Skeletal muscle tissue (tissue), 4 donors: ENCODE measurements around the gene RTF1. TPM values are rescaled to one million over a fixed set of nuclear protein-coding genes. Genes with fewer than 3 reads are reported as not detected.
A peak's percentile ranks its signal among the peaks of the same experiment; 100 is the strongest.
"Not testable (repeated sequence)": the region's sequence is repeated elsewhere in the genome, so short reads cannot be mapped to it uniquely, and the experiment has no call there.

Experiments used
- H3K27ac ChIP-seq: one replicate; pipeline ENCODE4 v1.7.0; 2013; ENCODE audit warnings: mild to moderate bottlenecking, low read depth, low read length, inconsistent platforms
- H3K27me3 ChIP-seq, 3 donors: one replicate each; pipeline ENCODE4 v1.7.0; 2013; ENCODE audit warnings: low read length in 3 of 3; ENCODE audit not compliant: control insufficient read depth in 3 of 3, insufficient read depth in 3 of 3
- H3K36me3 ChIP-seq, 3 donors: one replicate each; pipeline ENCODE4 v1.7.0; 2013; ENCODE audit warnings: low read length in 3 of 3; ENCODE audit not compliant: control insufficient read depth in 3 of 3, insufficient read depth in 3 of 3
- H3K4me1 ChIP-seq, 3 donors: one replicate each; pipeline ENCODE4 v1.7.0; 2013; ENCODE audit warnings: low read length in 3 of 3, mild to moderate bottlenecking in 3 of 3; ENCODE audit not compliant: control insufficient read depth in 3 of 3, insufficient read depth in 3 of 3
- H3K4me3 ChIP-seq, 3 donors: one replicate each; pipeline ENCODE4 v1.7.0; 2013; ENCODE audit warnings: low read length in 3 of 3
- H3K9ac ChIP-seq, 3 donors: one replicate each; pipeline ENCODE4 v1.7.0; 2013; ENCODE audit warnings: low read length in 3 of 3, mild to moderate bottlenecking in 3 of 3, moderate library complexity in 2 of 3, low read depth in 1 of 3
- H3K9me3 ChIP-seq, 3 donors: one replicate each; pipeline ENCODE4 v1.7.0; 2013; ENCODE audit warnings: low read length in 3 of 3; ENCODE audit not compliant: control insufficient read depth in 3 of 3
- total RNA-seq: library from RNA; depleted of rRNA; stranded (reverse); fragments of >200 nt; gene quantifications from one replicate; pipeline ENCODE4 v1.2.3, GENCODE V29; 2014
- donor health status: Osteomylitis.

The RTF1 gene
- total RNA-seq, 1 donor from 2014 or later: 31.3 TPM

DNA sequence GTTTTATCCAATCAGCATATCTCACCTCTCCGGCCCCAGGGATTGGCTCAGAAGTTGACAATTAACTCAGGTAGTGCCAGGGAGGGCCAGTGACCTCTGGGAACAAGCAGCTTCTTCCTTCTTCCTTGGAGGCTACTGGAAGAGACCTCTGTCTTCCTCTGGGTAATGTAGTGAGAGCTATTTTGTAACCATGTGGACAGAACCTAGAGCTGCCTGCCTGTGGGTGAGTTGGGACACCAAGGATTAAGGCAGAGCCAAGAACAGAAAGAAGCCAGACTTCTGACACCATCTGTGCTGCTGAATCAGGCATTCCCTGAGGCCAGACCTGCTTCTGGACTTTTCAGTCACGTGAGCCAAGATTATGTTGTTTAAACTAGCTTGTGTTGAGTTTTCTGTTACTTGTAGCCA lies 8.7 kb upstream of the RTF1 start:
- Histone ChIP-seq H3K27me3 (no peaks in the 10 kb centered on the region), H3K4me1 (peaks cover 0 to 6% (median 0%) of the 10 kb centered on the region in 3 donors), H3K4me3 (no peak overlapping the region), H3K9me3 (no peaks in the 10 kb centered on the region), H3K27ac (no peak overlapping the region), H3K9ac (no peak overlapping the region), H3K36me3 (no peaks in the 10 kb centered on the region)

GRCh38 chr15:41411031-41411430 lies 5.9 kb upstream of the RTF1 start:
- Histone ChIP-seq H3K36me3 (no peaks in the 10 kb centered on the region), H3K9ac (no peak overlapping the region), H3K4me3 (no peak overlapping the region), H3K27me3 (no peaks in the 10 kb centered on the region), H3K4me1 (peaks cover 0 to 13% (median 4%) of the 10 kb centered on the region in 3 donors), H3K27ac (no peak overlapping the region), H3K9me3 (no peaks in the 10 kb centered on the region)

- Histone ChIP-seq H3K9me3 (no peaks in the 10 kb centered on the region), H3K4me1 (peaks cover 2 to 17% (median 4%) of the 10 kb centered on the region in 3 donors), H3K4me3 (no peak overlapping the region), H3K27ac (no peak overlapping the region), H3K36me3 (no peaks in the 10 kb centered on the region), H3K27me3 (no peaks in the 10 kb centered on the region), H3K9ac (no peak overlapping the region)
Observed at GRCh38 chr15:41411441-41411840, 5.5 kb upstream of the RTF1 start.

GRCh38 chr15:41416128-41416741 lies 660 bp upstream of the RTF1 start:
- peak overlapping the region; percentile 87 to 97 (median 93) for H3K9ac ChIP-seq
- peak overlapping the region; percentile 90 to 96 (median 94) for H3K4me3 ChIP-seq
- H3K36me3 ChIP-seq: no peaks in the 10 kb centered on the region
- H3K4me1 ChIP-seq: peaks cover 11 to 21% (median 16%) of the 10 kb centered on the region in 3 donors
- peak overlapping the region; percentile 85 for H3K27ac ChIP-seq
- no peaks in the 10 kb centered on the region for H3K9me3 ChIP-seq
- H3K27me3 ChIP-seq: no peaks in the 10 kb centered on the region

GRCh38 chr15:41417418-41418195 lies 712 bp downstream of the RTF1 start:
- H3K4me3 ChIP-seq: peak overlapping the region; percentile 94 to 96 (median 95)
- H3K27ac ChIP-seq: peak overlapping the region; percentile 85
- no peaks in the 10 kb centered on the region for H3K36me3 ChIP-seq
- H3K27me3 ChIP-seq: no peaks in the 10 kb centered on the region
- no peaks in the 10 kb centered on the region for H3K9me3 ChIP-seq
- H3K4me1 ChIP-seq: peaks cover 11 to 21% (median 16%) of the 10 kb centered on the region in 3 donors
- H3K9ac ChIP-seq: peak overlapping the region; percentile 91 to 97 (median 93)

- Histone ChIP-seq H3K4me3 (no peak overlapping the region), H3K27me3 (no peaks in the 10 kb centered on the region), H3K4me1 (no peaks in the 10 kb centered on the region), H3K9me3 (no peaks in the 10 kb centered on the region), H3K27ac (no peak overlapping the region), H3K9ac (no peak overlapping the region), H3K36me3 (no peaks in the 10 kb centered on the region)
Observed at GRCh38 chr15:41423979-41424659, 7.2 kb downstream of the RTF1 start.

- Histone ChIP-seq H3K4me1 (no peaks in the 10 kb centered on the region), H3K4me3 (no peak overlapping the region), H3K9me3 (no peaks in the 10 kb centered on the region), H3K27me3 (no peaks in the 10 kb centered on the region), H3K9ac (no peak overlapping the region), H3K27ac (no peak overlapping the region), H3K36me3 (no peaks in the 10 kb centered on the region)
Observed at GRCh38 chr15:41424809-41425208, 7.9 kb downstream of the RTF1 start.

- not testable (repeated sequence) for H3K4me1 ChIP-seq, H3K9ac ChIP-seq, H3K27me3 ChIP-seq, H3K9me3 ChIP-seq, H3K27ac ChIP-seq, H3K4me3 ChIP-seq, H3K36me3 ChIP-seq
Observed at GRCh38 chr15:41425907-41426306, 9.0 kb downstream of the RTF1 start.

DNA sequence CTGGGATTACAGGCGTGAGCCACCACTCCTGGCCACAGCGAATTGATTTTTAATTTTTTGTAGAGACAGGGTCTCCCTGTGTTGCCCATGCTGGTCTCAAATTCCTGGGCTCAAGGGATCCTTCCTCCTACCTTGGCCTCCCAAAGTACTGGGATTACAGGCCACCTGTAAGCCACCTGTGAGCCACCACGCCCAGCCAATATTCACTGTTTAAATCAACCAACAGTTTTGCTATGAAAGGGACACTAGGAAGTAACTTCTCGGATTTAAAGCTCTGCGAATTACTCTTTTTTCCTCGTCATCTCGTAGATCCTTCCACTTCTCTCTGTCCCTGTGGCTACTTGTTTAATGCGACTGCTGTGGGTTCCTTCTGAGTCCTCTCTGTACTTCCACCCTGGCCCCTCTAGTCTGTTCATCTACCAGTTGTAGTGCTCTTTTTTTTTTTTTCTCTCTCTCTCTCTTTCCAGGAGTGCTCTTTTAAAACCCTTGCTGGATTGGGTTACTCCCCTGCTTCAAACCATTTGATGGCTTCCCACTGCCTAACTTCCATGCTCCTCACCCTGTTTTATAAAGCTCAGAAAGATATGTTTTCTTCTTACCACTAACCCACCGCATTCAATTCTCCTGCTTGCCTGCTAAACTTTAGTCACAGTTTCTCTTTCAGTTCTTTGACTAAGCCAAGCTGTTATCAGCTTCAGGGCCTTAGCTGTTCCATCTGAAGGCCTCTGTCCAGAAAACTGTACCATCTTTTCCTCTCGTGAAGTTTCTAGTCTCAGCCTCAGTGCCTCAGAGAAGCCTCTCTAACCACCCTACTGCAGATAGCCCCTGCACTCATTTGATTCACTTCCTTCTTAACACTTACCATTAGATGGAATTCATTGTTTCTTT lies 12.4 kb downstream of the RTF1 start:
- no peaks in the 10 kb centered on the region for H3K36me3 ChIP-seq
- H3K9me3 ChIP-seq: no peaks in the 10 kb centered on the region
- H3K27ac ChIP-seq: no peak overlapping the region
- no peaks in the 10 kb centered on the region for H3K27me3 ChIP-seq
- no peak overlapping the region for H3K4me3 ChIP-seq
- H3K4me1 ChIP-seq: no peaks in the 10 kb centered on the region
- no peak overlapping the region for H3K9ac ChIP-seq
